ENCODE data around the gene PLRG1.

Gene PLRG1

DNA sequence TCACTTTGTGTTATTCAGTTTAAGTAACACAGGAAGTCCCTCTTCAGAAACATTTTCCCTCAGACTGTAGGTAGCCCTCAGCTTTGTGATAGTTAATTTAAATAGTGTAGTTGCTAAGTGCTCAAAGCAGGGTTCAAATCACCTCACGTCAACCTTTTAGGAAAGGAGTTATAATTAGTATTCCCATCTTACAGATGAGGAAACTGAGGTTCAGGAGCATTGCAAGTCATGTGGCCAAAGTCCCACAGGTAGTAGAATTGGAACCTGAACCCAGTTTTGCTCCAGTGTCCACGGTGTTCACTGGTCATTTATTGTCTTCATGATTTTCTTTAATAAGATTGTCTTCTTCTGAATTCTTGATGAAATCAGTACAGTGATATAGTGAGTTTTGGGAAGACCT is 54.3 kb downstream of the PLRG1 start:
- in situ Hi-C loops (cut with MboI; ENCODE audit: low sequenced_read_pairs, unreplicated experiment) = no loop called here
- no peak for TF ChIP-seq CTCF (IDR thresholded peaks at IDR 0.05; ENCODE audit: borderline replicate concordance, control extremely low read depth, extremely low read depth, insufficient read depth, missing control alignments)
- no peak for DNase-seq (ENCODE audit: low spot score)

DNA sequence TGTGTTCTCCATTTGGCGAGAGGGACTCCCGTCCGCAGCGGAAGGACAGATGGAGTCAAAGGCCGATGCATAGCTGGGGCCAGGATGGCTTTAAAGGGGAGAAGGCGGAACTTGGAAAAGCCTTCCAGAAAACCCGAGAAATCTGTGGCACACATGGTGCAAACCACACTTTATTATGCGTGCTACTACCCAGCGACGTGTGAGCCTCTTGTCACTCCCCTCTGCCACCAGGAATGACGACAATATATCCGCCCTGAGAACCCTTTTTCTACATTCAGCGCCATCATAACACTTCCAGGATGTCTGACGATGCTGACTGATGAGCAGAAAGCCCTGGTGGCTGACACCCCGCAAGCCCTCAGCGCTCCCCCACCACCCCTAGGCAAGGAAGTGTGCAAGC is 57.9 kb downstream of the PLRG1 start:
- no peak for TF ChIP-seq CTCF (IDR thresholded peaks at IDR 0.05; ENCODE audit: borderline replicate concordance, control extremely low read depth, extremely low read depth, insufficient read depth, missing control alignments)
- in situ Hi-C loops (cut with MboI; ENCODE audit: low sequenced_read_pairs, unreplicated experiment) = no loop called here
- no peak for DNase-seq (ENCODE audit: low spot score)

GRCh38 chr4:154491341-154492271 is 58.6 kb downstream of the PLRG1 start, which contains the start of gene DCHS2:
Gene DCHS2 (minus strand): TSS chr4:154491799. CDS start chr4:154491355, 444 bp downstream.
- in situ Hi-C loops (cut with MboI; ENCODE audit: low sequenced_read_pairs, unreplicated experiment) = no loop called here
- DNase-seq (ENCODE audit: low spot score) = peak; percentile 53
- no peak for TF ChIP-seq CTCF (IDR thresholded peaks at IDR 0.05; ENCODE audit: borderline replicate concordance, control extremely low read depth, extremely low read depth, insufficient read depth, missing control alignments)

- peak; percentile 67 for DNase-seq (ENCODE audit: low spot score)
- in situ Hi-C loops (cut with MboI; ENCODE audit: low sequenced_read_pairs, unreplicated experiment) = no loop called here
- TF ChIP-seq CTCF (IDR thresholded peaks at IDR 0.05; ENCODE audit: borderline replicate concordance, control extremely low read depth, extremely low read depth, insufficient read depth, missing control alignments) = no peak
Observed at GRCh38 chr4:154490583-154491340, 59.4 kb downstream of the PLRG1 start.

GRCh38 chr4:154490234-154490582 is 60.0 kb downstream of the PLRG1 start:
- TF ChIP-seq CTCF (IDR thresholded peaks at IDR 0.05; ENCODE audit: borderline replicate concordance, control extremely low read depth, extremely low read depth, insufficient read depth, missing control alignments) = no peak
- no peak for DNase-seq (ENCODE audit: low spot score)
- in situ Hi-C loops (cut with MboI; ENCODE audit: low sequenced_read_pairs, unreplicated experiment) = no loop called here

DNA sequence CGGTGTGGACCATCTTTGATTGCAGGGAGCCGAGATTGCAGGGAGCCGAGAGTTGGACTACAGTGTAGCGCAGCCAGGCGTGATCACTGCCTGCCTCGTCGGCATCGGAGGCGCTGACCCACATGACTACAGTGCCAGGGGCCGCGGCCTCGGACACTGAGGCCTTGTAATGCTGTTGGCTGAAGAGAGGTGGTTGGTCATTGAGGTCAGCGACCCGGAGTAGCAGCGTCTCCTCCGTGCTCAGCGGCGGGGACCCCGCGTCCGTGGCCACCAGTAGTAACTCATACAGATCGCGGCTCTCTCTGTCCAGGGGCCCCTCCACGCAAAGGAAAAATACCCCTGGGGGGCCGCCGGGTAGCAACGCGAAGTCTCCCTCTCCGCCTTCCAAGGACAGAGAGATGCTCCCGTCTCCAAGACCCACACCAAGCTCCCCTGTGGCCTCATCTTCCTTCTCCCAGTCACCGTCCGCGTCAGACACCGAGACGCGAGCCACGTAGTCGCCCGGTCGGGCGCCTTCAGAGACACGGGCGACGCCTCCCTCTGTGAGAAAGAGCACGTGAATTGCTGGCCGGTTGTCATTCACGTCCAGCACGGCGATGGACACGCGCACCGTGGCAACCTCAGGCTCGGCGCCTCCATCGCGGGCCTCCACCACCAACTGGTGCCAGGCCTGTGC is 60.5 kb downstream of the PLRG1 start:
- DNase-seq (ENCODE audit: low spot score) = peak; percentile 25
- no peak for TF ChIP-seq CTCF (IDR thresholded peaks at IDR 0.05; ENCODE audit: borderline replicate concordance, control extremely low read depth, extremely low read depth, insufficient read depth, missing control alignments)
- in situ Hi-C loops (cut with MboI; ENCODE audit: low sequenced_read_pairs, unreplicated experiment) = no loop called here

All from GM13976 (cell line).